OCI-LY1 (cell line): ENCODE results near the gene ALG9.

ENCODE experiments used
- H2AFZ ChIP-seq: fragments of 200-600 bp; sonication (generic), shearing (Covaris generic); 2 replicates; pipeline ENCODE4 v1.6.0; 2014; ENCODE audit warnings: antibody characterized with exemption, mild to moderate bottlenecking, low read length
- H3F3A ChIP-seq: fragments of 200-600 bp; sonication (generic), shearing (Covaris generic); 2 replicates; pipeline ENCODE4 v1.6.0; 2014; ENCODE audit warnings: mild to moderate bottlenecking, antibody characterized with exemption, low read length, moderate library complexity; ENCODE audit not compliant: insufficient read depth
- H3K27ac ChIP-seq: fragments of 200-600 bp; sonication (generic); 2 replicates; pipeline ENCODE4 v1.5.1; 2014; ENCODE audit warnings: low read length, mixed run types, mild to moderate bottlenecking, low read depth; ENCODE audit not compliant: poor library complexity, severe bottlenecking
- H3K27me3 ChIP-seq: fragments of 200-600 bp; sonication (generic); 2 replicates; pipeline ENCODE4 v1.6.0; 2014; ENCODE audit warnings: antibody characterized with exemption, mild to moderate bottlenecking, low read length, moderate library complexity; ENCODE audit not compliant: insufficient read depth
- H3K36me3 ChIP-seq: fragments of 200-600 bp; sonication (generic); 2 replicates; pipeline ENCODE4 v1.6.1; 2014; ENCODE audit warnings: mild to moderate bottlenecking, antibody characterized with exemption, low read length, moderate library complexity, mixed read lengths; ENCODE audit not compliant: insufficient read depth
- H3K4me1 ChIP-seq: fragments of 200-600 bp; sonication (generic); 2 replicates; pipeline ENCODE4 v1.5.1; 2014; ENCODE audit warnings: mild to moderate bottlenecking, low read length, moderate library complexity; ENCODE audit not compliant: insufficient read depth, severe bottlenecking
- H3K4me2 ChIP-seq: fragments of 200-600 bp; sonication (generic), shearing (Covaris generic); 2 replicates; pipeline ENCODE4 v1.6.1; 2014; ENCODE audit warnings: low read length
- H3K4me3 ChIP-seq: fragments of 200-600 bp; sonication (generic); 2 replicates; pipeline ENCODE4 v1.5.1; 2014; ENCODE audit warnings: low read length, low read depth, mild to moderate bottlenecking, mixed read lengths; ENCODE audit not compliant: poor library complexity, severe bottlenecking
- H3K79me2 ChIP-seq: fragments of 200-600 bp; shearing (Covaris generic); 2 replicates; pipeline ENCODE4 v1.6.1; 2016; ENCODE audit warnings: mixed run types, low read length, mixed read lengths; ENCODE audit not compliant: insufficient read depth
- H3K9ac ChIP-seq: fragments of 200-600 bp; sonication (generic), shearing (Covaris generic); 2 replicates; pipeline ENCODE4 v1.6.1; 2014; ENCODE audit warnings: mild to moderate bottlenecking, low read length, mixed read lengths
- H3K9me2 ChIP-seq: fragments of 200-600 bp; sonication (generic), shearing (Covaris generic); 2 replicates; pipeline ENCODE4 v1.6.1; 2014; ENCODE audit warnings: low read depth, mild to moderate bottlenecking, low read length, mixed read lengths
- H3K9me3 ChIP-seq: fragments of 200-600 bp; shearing (Covaris generic); 2 replicates; pipeline ENCODE4 v1.6.1; 2014; ENCODE audit warnings: low read length, mixed read lengths
- H4K20me1 ChIP-seq: fragments of 200-600 bp; sonication (generic), shearing (Covaris generic); 2 replicates; pipeline ENCODE4 v1.6.0; 2016; ENCODE audit warnings: mild to moderate bottlenecking, low read length; ENCODE audit not compliant: insufficient read depth
- CTCF ChIP-seq: fragments of 200-600 bp; sonication (generic), shearing (Covaris generic); IDR thresholded peaks from 2 replicates; pipeline ENCODE4 v1.5.1; 2017; ENCODE audit warnings: mild to moderate bottlenecking, antibody characterized with exemption, low read length, moderate library complexity, mixed read lengths
- EZH2 ChIP-seq: fragments of 200-600 bp; sonication (generic), shearing (Covaris generic); IDR thresholded peaks from 2 replicates; pipeline ENCODE4 v1.8.0; 2017; ENCODE audit warnings: borderline replicate concordance, mixed run types, mild to moderate bottlenecking, antibody characterized with exemption, low read length, moderate library complexity, mixed read lengths

The ALG9 gene

DNA sequence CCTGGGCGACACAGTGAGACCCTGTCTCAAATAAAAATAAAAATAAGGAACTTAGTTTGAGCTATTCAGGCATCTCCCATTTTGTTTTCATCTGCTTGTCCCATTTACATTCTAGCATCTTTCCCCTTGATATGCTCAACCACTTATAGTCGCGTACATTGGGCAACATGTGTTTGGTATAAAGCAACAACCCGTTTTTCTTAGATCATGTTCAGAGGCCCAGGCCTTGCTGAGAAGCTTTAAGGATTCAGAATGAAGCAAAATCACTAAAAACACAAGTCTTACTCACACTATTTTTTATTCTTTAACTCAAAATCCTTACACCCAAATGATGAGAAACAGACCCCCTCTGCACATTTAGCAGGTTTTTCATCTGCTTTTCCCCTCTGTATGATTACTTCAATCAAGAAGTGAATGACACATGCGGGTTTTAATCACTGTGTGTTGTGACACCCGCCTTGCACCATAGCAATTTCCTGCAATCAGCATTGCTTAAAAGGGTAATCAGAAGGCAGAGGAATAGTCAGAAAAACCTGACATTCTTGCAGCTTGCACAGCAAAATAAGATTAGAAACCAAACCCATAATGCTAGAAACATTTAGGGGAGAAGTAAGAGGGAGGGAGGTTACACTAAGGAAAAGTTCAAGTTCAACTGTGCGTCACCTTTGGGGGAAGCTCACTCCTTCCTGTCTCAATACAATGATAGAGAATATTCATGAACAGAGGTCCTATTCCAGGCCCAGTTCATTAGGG is 25.9 kb downstream of the ALG9 start:
- H3K27ac ChIP-seq: no peak overlapping the region
- no peaks in the 10 kb centered on the region for H3K4me1 ChIP-seq
- no peaks in the 10 kb centered on the region for H3F3A ChIP-seq
- H2AFZ ChIP-seq: no peak overlapping the region
- H3K27me3 ChIP-seq: no peaks in the 10 kb centered on the region
- no peaks in the 10 kb centered on the region for H3K9me2 ChIP-seq
- no peak overlapping the region for H3K4me2 ChIP-seq
- TF ChIP-seq CTCF (no peak), EZH2 (no peak)
- H3K4me3 ChIP-seq: no peak overlapping the region
- H3K9me3 ChIP-seq: no peaks in the 10 kb centered on the region
- no peaks in the 10 kb centered on the region for H4K20me1 ChIP-seq
- H3K9ac ChIP-seq: no peak overlapping the region
- H3K36me3 ChIP-seq: peaks cover 42% of the 10 kb centered on the region; the same call in 1 of the 2 replicates
- no peaks in the 10 kb centered on the region for H3K79me2 ChIP-seq

GRCh38 chr11:111843661-111844060 is 27.7 kb downstream of the ALG9 start:
- H3K4me2 ChIP-seq: no peak overlapping the region
- H3K9me2 ChIP-seq: no peaks in the 10 kb centered on the region
- no peaks in the 10 kb centered on the region for H3K79me2 ChIP-seq
- no peaks in the 10 kb centered on the region for H3K27me3 ChIP-seq
- no peak overlapping the region for H3K4me3 ChIP-seq
- H3K36me3 ChIP-seq: peaks cover 36% of the 10 kb centered on the region; the same call in 1 of the 2 replicates
- TF ChIP-seq CTCF (no peak), EZH2 (no peak)
- no peaks in the 10 kb centered on the region for H3K9me3 ChIP-seq
- H3K4me1 ChIP-seq: no peaks in the 10 kb centered on the region
- no peak overlapping the region for H3K27ac ChIP-seq
- H2AFZ ChIP-seq: no peak overlapping the region
- H4K20me1 ChIP-seq: no peaks in the 10 kb centered on the region
- no peak overlapping the region for H3K9ac ChIP-seq
- no peaks in the 10 kb centered on the region for H3F3A ChIP-seq

DNA sequence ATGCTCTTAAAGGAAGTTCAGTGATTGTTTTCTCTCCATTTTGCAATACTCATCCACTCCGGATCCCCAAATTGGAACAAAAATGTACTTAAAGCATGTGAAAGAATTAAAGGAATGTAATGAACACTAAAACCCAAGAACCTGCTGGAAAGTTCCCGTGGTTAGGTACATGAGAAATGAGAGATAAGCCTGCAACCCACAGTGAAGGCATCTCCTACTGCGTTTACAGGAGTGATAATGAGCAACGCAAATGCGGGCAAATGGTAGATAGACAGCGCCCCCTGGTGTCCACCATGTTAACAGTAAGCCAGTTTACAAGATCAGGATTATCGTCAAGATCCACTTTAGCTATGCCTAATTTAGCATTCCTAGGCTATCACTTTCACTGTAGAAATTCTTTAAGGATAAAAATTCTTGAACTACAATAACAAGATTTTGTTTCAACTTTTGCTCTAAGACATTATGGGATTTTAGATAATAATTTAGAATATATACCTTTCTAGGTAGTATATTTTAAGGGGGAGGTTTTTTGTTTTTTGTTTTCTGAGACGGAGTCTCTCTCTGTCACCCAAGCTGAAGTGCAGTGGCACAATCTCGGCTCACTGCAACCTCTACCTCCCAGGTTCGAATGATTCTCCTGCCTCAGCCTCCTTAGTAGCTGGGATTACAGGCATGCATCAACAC is 29.9 kb downstream of the ALG9 start:
- H2AFZ ChIP-seq: no peak overlapping the region
- no peaks in the 10 kb centered on the region for H3K9me3 ChIP-seq
- H3F3A ChIP-seq: no peaks in the 10 kb centered on the region
- H3K36me3 ChIP-seq: peaks cover 35% of the 10 kb centered on the region; the same call in 1 of the 2 replicates
- no peak overlapping the region for H3K4me3 ChIP-seq
- no peaks in the 10 kb centered on the region for H3K79me2 ChIP-seq
- H3K27ac ChIP-seq: no peak overlapping the region
- no peaks in the 10 kb centered on the region for H3K27me3 ChIP-seq
- peak; percentile 99 for TF ChIP-seq CTCF
- TF ChIP-seq EZH2: no peak
- H3K4me2 ChIP-seq: no peak overlapping the region
- no peaks in the 10 kb centered on the region for H3K9me2 ChIP-seq
- H4K20me1 ChIP-seq: no peaks in the 10 kb centered on the region
- no peak overlapping the region for H3K9ac ChIP-seq
- no peaks in the 10 kb centered on the region for H3K4me1 ChIP-seq
